ENCODE data around the gene PHYH.
A peak's percentile ranks its signal among the peaks of the same experiment; 100 is the strongest.
"Not testable (repeated sequence)": the region's sequence is repeated elsewhere in the genome, so short reads cannot be mapped to it uniquely, and the experiment has no call there.

Gene PHYH

DNA sequence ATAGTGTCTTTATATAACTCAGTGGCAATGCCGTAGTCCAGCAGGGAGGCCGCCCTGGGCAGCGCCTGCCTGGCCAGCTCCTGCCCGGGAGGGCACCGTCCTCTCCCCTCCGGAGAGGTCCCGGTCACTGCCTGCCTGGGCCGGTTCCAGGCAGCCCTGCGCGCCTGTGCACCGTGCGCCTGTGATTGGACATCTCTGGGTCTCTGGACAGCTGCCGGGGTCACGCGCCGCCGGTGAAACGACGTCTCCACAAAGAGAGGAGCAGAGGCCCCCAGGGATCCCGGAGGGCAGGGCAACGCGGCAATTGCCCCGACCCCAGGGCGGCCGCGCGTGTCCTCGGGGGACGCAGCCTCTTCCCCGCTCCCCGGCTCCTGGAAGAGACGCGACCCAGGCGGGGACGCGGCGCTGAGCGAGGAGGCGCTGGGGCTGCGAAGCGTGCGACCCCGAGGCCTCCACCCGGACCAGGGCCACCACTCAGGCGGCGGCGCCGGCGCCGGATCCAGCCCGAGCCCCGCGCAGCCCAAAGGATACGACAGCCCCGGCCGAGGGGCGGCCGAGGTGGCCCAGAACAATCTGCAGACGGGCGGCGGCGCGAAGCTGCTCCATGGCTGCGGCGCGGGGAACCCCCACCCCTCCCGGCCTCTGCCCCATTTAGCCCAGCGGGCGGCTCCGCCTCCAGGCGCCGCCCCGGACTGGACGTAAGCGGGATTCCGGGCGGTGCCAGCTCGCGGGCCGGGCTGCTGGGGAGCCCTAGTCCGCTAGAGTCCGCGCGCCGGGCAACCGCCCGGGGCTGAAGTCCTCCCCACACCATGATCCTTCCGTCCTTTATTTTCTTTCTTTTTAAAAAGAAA, at the start of gene PHYH:
Gene PHYH, minus strand, starts transcription at position 628 of the 851 bp plus-strand sequence. Its CDS starts 22 bp downstream, at position 606.
- DNase-seq: peak; percentile 79 to 83

DNA sequence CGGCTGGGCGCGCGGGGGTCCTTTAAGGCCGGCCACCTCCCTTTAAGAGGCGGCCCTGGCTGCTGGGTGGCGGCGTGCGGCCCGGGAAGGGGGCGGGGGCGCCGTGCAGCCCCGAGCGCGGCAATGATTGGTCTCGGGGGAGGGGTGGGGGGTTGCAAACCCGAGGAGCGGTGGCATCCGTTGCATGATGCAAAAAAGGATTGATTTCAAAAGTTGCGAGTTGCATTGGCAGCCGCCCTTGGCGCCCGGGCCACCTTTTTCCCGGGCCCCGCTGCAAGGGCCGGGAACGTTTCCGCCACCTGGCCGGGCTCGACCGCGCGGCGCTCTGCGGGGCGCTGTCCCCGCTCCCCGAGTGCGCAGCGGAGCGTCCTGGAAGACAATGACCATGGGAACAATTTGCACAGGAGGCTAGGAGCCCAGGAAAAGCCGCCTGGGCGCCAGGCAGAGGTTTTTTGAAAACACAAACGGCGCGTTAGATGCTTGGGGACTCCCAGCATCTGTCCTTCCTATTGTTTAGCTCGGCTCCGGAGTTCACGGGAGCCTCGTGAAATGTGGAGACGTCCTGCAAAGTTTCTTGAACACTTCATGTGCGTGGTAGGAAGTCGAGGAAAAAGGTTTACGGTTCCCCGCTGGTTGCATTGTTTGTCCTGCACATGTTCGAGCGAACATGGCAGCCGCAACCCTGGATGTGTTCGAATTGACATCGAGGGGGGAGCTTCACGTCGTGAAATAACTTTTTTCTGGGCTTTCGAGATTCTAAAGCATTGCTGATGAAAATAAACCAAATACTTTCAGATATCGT, 48.6 kb upstream of the PHYH start, which contains the start of gene SEPHS1:
Gene SEPHS1, minus strand, starts transcription at position 78 of the 802 bp plus-strand sequence. CDS start 3,343 bp downstream, outside the sequence.
- peak; percentile 83 to 87 for DNase-seq

- DNase-seq: peak; percentile 74 to 79
Measured at GRCh38 chr10:13347500-13348156, 47.8 kb upstream of the PHYH start.

GRCh38 chr10:13347043-13347499, 47.2 kb upstream of the PHYH start:
- DNase-seq: peak; percentile 9 to 22

DNA sequence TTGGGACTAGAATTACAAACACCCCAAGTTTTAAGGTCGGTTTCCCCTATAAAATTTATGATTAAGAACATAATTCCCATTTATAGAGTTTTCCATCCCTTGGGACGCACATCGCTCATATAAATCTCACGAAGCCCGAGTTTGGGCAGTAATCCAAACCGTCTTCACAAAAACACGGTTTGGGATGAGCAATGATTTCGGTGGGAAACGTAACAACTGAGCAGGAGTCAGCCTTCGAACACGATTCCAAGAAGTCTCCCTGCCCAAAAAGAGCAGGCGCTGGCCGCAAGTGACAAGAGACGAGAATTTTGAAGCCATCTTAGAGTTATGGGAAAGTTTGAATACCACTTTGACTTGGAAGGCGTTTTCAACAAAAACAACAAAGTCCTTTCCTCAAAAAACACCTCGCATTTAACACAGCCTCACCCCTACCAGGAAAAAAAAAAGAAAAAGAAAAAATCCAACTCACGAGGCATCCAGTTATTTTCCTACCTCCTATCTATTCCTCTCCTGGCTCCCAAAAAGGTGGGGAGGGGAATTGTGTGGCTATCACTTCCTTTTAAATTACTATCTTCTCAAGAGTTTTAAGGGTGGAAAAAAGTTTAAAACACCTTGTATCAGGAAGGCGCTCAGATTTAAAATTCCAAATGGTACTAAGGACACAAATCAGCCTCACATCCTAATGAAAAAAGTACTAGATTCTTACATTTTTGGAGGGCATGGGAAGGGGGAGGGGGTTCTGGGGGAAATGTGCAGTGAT, 46.6 kb upstream of the PHYH start:
- no peak for DNase-seq

- DNase-seq: peak in 1 of 2 experiments; percentile 11
Measured at GRCh38 chr10:13340626-13341376, 40.9 kb upstream of the PHYH start.

DNA sequence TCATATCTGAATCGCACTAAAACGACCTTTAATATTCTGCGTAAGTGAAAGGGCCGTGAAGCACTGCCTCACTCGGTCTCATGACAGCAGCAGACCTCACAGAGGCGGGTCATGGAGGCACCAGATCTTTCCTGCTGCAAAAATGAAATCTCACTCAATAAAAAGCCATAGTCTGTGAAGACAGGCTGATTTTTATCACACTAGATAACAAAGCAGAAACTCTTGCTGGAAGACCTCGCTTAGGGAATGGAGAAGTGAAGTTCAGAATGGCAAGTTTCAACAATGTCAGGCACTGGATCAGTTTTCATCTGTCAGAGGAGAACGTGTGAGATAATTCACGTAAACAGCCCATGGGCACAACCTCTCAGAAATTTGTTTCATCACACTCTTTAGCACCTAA, 40.2 kb upstream of the PHYH start:
- DNase-seq: no peak

- no peak for DNase-seq
Measured at GRCh38 chr10:13338390-13339110, 38.7 kb upstream of the PHYH start.

- no peak for DNase-seq
Measured at GRCh38 chr10:13337827-13338196, 37.9 kb upstream of the PHYH start.

- DNase-seq: no peak
Measured at GRCh38 chr10:13337128-13337826, 37.4 kb upstream of the PHYH start.

DNA sequence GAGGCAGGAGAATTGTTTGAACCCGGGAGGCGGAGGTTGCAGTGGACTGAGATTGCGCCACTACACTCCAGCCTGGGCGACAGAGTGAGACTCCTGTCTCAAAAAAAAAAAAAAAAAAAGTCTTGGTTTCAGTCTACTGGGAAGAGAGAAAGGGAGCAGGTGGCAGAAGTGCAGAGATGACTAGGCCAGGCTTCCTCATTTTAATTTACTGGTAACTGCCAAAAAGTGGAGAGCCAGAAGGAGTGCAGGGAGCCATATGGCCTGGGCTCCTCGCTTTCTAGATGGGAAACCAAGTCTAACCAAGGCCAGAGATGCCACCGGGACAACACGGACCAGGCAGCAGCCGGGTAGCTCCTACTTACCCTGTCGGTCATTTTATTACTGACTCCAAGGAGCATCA, 36.0 kb upstream of the PHYH start:
- DNase-seq: no peak

DNA sequence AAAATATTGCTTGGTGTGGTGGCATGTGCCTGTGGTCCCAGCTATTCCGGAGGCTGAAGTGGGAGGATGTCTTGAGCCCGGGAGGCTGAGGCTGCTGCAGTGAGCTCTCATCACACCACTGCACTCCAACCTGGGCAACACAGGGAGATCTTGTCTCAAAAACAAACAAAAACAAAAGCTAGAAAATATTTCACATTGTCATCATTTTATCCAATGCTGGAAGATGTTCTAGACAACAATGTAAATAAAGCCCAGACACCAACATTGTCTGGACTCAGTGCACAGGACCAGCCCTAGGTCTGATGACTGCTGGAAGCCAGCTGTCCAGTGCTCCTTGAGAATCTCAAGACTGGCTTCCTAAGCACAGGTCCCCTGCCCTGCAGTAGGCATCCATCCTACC, 34.7 kb upstream of the PHYH start:
- no peak for DNase-seq

- DNase-seq: no peak
Measured at GRCh38 chr10:13331646-13332045, 31.8 kb upstream of the PHYH start.

- not testable (repeated sequence) for DNase-seq
Measured at GRCh38 chr10:13330980-13331379, 31.1 kb upstream of the PHYH start.

DNA sequence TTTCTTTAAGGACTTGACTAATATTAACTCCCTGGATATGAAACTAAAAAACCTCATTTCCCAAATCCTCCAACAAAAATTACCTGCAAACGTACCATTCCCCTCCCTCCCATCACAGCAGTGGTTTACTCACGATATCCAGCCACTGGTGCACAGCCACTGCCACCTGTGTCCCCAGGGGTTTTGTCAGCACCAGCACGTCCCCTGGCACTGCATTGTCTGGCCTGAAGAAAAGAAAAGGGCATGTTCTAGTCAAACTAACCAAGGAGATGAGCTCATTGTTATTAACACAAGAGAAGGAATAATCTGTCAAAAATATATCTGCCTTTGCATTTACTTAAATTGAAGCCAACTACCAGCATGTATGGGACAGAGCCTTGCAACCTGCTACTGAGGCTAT, 29.7 kb upstream of the PHYH start:
- DNase-seq: no peak

GRCh38 chr10:13328613-13329012, 28.7 kb upstream of the PHYH start:
- no peak for DNase-seq

DNA sequence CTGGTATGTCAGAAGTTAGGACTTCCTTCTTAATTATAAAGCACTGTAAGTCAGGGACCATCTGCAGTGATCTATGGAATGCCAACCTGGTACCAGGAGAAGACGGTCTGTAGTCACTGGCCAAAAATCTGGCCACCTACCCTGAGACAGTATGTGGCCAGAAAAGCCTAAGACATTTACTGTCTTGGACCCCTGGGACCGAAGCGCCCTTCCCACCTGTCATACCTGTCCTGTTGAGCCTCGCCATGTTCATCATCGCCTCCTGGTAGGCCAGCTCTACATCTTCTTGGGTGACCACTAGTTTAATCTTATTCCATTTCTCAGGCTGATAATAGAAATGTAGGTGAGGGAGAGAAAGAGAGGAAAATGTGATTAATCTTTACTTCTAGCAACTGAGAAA, 28.3 kb upstream of the PHYH start:
- DNase-seq: no peak

DNA sequence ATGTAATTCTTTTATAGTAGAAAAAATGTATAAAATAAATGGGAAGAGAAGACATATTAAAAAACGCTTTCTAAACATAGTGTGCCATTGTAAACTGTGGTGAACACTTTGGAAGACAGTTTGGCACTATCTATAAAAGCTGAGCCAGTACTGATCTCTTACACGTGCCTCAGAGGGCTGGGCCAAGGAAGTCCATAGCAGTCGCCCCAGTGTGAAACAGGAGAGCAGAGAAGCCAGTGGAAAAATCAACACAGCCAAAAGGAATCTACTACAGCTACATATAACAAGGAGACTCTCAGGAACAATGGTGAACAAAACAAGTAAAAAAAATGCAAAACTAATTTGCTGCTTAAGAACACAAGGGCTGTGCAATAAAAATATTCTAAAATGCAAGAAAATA, 27.7 kb upstream of the PHYH start:
- DNase-seq: no peak

- DNase-seq: no peak
Measured at GRCh38 chr10:13322615-13323148, 22.8 kb upstream of the PHYH start.

DNA sequence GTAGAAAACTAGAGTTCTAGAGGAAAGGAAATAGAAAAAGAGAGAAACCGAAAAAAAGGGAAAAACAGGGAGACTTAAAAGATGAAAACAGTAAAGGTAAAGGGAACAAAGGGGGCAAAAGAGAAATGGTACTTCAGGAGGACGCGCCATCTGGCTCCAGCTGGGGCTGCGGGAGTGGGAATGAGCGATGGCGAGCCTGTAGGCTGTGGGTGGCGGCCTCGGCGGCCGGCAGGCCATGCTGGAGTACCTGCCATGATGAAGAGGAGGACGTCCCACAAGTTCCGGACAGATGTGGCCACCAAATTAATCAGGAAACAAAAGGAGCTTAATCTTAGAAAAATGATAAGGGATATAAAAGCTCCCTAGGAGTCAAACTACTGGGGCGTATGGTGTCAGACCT, 21.7 kb upstream of the PHYH start:
- no peak for DNase-seq

Data from activated CD4-positive, alpha-beta T cell treated with anti-CD3 and anti-CD28 coated beads, Interleukin-2, amount 50 U/mL, for 48 hours (primary cell).